H1 (cell line): ENCODE results near the gene TECPR2. TPM values are rescaled to one million over a fixed set of nuclear protein-coding genes. Genes with fewer than 3 reads are reported as not detected.

Source experiments
- CTCF ChIA-PET: fragments of 300-600 bp; sonication (Branson Sonifier 250); formaldehyde crosslinking; loops from one replicate; lab custom pipeline; 2021; ENCODE audit not compliant: partially characterized antibody; lab: Charles Lee
- POLR2A ChIA-PET: fragments of 300-600 bp; sonication (Branson Sonifier 250); formaldehyde crosslinking; loops from one replicate; lab custom pipeline; 2021; ENCODE audit warnings: inconsistent platforms; ENCODE audit not compliant: partially characterized antibody; lab: Charles Lee
- DNase-seq, 2 experiments: peaks; one replicate each; pipeline versions ENCODE4 v3.0.0 to v3.0.0-alpha.2; 2010 to 2022; ENCODE audit warnings: low spot score in 2 of 2, low read depth in 1 of 2, mixed read lengths in 1 of 2
- FAIRE-seq: peaks from 2 replicates; lab custom pipeline; 2011; peaks lifted over from hg19 to GRCh38; lab: Jason Lieb, UNC
- H2AFZ ChIP-seq: 2 replicates; pipeline ENCODE4 v1.8.1; 2012; ENCODE audit warnings: low read length, inconsistent platforms
- H2AK5ac ChIP-seq: 2 replicates; pipeline ENCODE4 v1.6.1; 2013; ENCODE audit warnings: low read depth, low read length
- H2BK120ac ChIP-seq: replicated peaks from 2 replicates; pipeline ENCODE3; 2013; ENCODE audit warnings: low read depth, low read length, inconsistent platforms
- H2BK12ac ChIP-seq: 2 replicates; pipeline ENCODE4 v1.6.1; 2013; ENCODE audit warnings: low read depth, low read length
- H2BK15ac ChIP-seq: 2 replicates; pipeline ENCODE4 v1.6.1; 2013; ENCODE audit warnings: low read length
- H2BK20ac ChIP-seq: 2 replicates; pipeline ENCODE4 v1.6.1; 2013; ENCODE audit warnings: low read length
- H2BK5ac ChIP-seq: 2 replicates; pipeline ENCODE4 v1.6.1; 2013; ENCODE audit warnings: low read depth, low read length
- H3K14ac ChIP-seq: 2 replicates; pipeline ENCODE4 v1.6.1; 2013; ENCODE audit warnings: inconsistent platforms; ENCODE audit not compliant: insufficient read length
- H3K18ac ChIP-seq: 2 replicates; pipeline ENCODE4 v1.6.1; 2013; ENCODE audit warnings: low read length; ENCODE audit errors: extremely low read depth
- H3K23ac ChIP-seq: 2 replicates; pipeline ENCODE4 v1.6.1; 2013; ENCODE audit warnings: inconsistent platforms; ENCODE audit not compliant: insufficient read length
- H3K23me2 ChIP-seq: 2 replicates; pipeline ENCODE4 v1.6.1; 2013; ENCODE audit warnings: low read depth, low read length
- H3K27ac ChIP-seq: 2 replicates; pipeline ENCODE4 v1.6.1; 2011; ENCODE audit warnings: low read depth, low read length, inconsistent platforms
- H3K27me3 ChIP-seq, 4 experiments: replicated peaks in 1 of 4; 1 replicate in 1 of 4; 2 replicates in 3 of 4; pipeline versions ENCODE4 v1.6.1 to v1.8.1; 2011 to 2013; ENCODE audit warnings: low read length in 3 of 4, mild to moderate bottlenecking in 3 of 4, inconsistent platforms in 2 of 4, mixed read lengths in 2 of 4, moderate library complexity in 1 of 4; ENCODE audit not compliant: control insufficient read depth in 3 of 4, insufficient read depth in 3 of 4; ENCODE audit errors: extremely low read depth in 1 of 4
- H3K36me3 ChIP-seq, 4 experiments: 2 replicates each; pipeline versions ENCODE4 v1.6.1 to v1.8.1; 2011 to 2013; ENCODE audit warnings: mild to moderate bottlenecking in 4 of 4, low read length in 3 of 4, moderate library complexity in 2 of 4, control low read depth in 1 of 4, inconsistent platforms in 1 of 4; ENCODE audit not compliant: insufficient read depth in 4 of 4, control insufficient read depth in 2 of 4
- H3K4ac ChIP-seq: replicated peaks from 2 replicates; pipeline ENCODE3; 2013; ENCODE audit warnings: low read length, low read depth, mixed read lengths, inconsistent platforms; ENCODE audit not compliant: insufficient read length
- H3K4me1 ChIP-seq, 4 experiments: replicated peaks in 1 of 4; 1 replicate in 1 of 4; 2 replicates in 3 of 4; pipeline versions ENCODE4 v1.6.1 to v1.8.1; 2011 to 2013; ENCODE audit warnings: low read length in 3 of 4, inconsistent platforms in 2 of 4, mixed read lengths in 1 of 4; ENCODE audit not compliant: insufficient read depth in 4 of 4, control insufficient read depth in 3 of 4
- H3K4me2 ChIP-seq, 2 experiments: 2 replicates each; pipeline versions ENCODE4 v1.6.1 to v1.8.1; 2011 to 2013; ENCODE audit warnings: low read depth in 2 of 2, low read length in 2 of 2, control low read depth in 1 of 2, inconsistent platforms in 1 of 2, mild to moderate bottlenecking in 1 of 2; ENCODE audit not compliant: insufficient read depth in 1 of 2
- H3K4me3 ChIP-seq, 4 experiments: fragments of 200-600, 300-600 bp in 1 of 4; sonication (generic), shearing (Covaris generic), sonication (Bioruptor Twin) in 1 of 4; 2 replicates each; pipeline versions ENCODE4 v1.5.1 to v1.8.1; 2011 to 2016; ENCODE audit warnings: low read length in 4 of 4, low read depth in 3 of 4, control low read depth in 2 of 4, inconsistent platforms in 2 of 4, mild to moderate bottlenecking in 2 of 4, mixed read lengths in 1 of 4, moderate library complexity in 1 of 4; ENCODE audit not compliant: insufficient read depth in 2 of 4; ENCODE audit errors: extremely low read depth in 1 of 4
- H3K56ac ChIP-seq: replicated peaks from 2 replicates; pipeline ENCODE3; 2013; ENCODE audit warnings: low read depth, mild to moderate bottlenecking, mixed read lengths, low read length, inconsistent platforms; ENCODE audit not compliant: insufficient read length
- H3K79me1 ChIP-seq: 2 replicates; pipeline ENCODE4 v1.6.1; 2013; ENCODE audit warnings: low read depth, low read length, control low read depth
- H3K79me2 ChIP-seq, 2 experiments: 2 replicates each; pipeline versions ENCODE4 v1.6.1 to v1.8.1; 2012 to 2013; ENCODE audit warnings: low read length in 2 of 2, mild to moderate bottlenecking in 2 of 2, inconsistent platforms in 1 of 2; ENCODE audit not compliant: insufficient read depth in 2 of 2, control insufficient read depth in 1 of 2
- H3K9ac ChIP-seq, 4 experiments: replicated peaks in 1 of 4; 1 replicate in 1 of 4; 2 replicates in 3 of 4; pipeline versions ENCODE4 v1.6.1 to v1.8.1; 2011 to 2013; ENCODE audit warnings: low read depth in 3 of 4, low read length in 3 of 4, control low read depth in 2 of 4, mild to moderate bottlenecking in 2 of 4, moderate library complexity in 2 of 4, inconsistent platforms in 1 of 4; ENCODE audit errors: extremely low read depth in 1 of 4
- H3K9me3 ChIP-seq, 2 experiments: 2 replicates each; pipeline versions ENCODE4 v1.6.1 to v1.8.1; 2012 to 2013; ENCODE audit warnings: mild to moderate bottlenecking in 2 of 2, moderate library complexity in 2 of 2, control low read depth in 1 of 2, inconsistent platforms in 1 of 2, low read depth in 1 of 2, low read length in 1 of 2, mixed read lengths in 1 of 2; ENCODE audit not compliant: insufficient read depth in 2 of 2
- H4K20me1 ChIP-seq, 2 experiments: replicated peaks in 1 of 2; 2 replicates each; pipeline versions ENCODE3 to v1.8.1; 2011 to 2013; ENCODE audit warnings: inconsistent platforms in 2 of 2, low read length in 2 of 2, mild to moderate bottlenecking in 1 of 2; ENCODE audit not compliant: insufficient read depth in 2 of 2, control insufficient read depth in 1 of 2
- H4K5ac ChIP-seq: 2 replicates; pipeline ENCODE4 v1.6.1; 2013; ENCODE audit warnings: low read length, low read depth, mixed read lengths, inconsistent platforms; ENCODE audit not compliant: insufficient read length
- H4K8ac ChIP-seq: 2 replicates; pipeline ENCODE4 v1.8.0; 2013; ENCODE audit warnings: mild to moderate bottlenecking, moderate library complexity, low read length, inconsistent platforms; ENCODE audit not compliant: insufficient read depth; ENCODE audit errors: extremely low read depth
- H4K91ac ChIP-seq: replicated peaks from 2 replicates; pipeline ENCODE3; 2013; ENCODE audit warnings: low read length, mixed read lengths, inconsistent platforms; ENCODE audit not compliant: insufficient read length
- BCL11A ChIP-seq, 2 experiments: IDR thresholded peaks; one replicate each; pipeline ENCODE4 v1.6.1; 2011; ENCODE audit warnings: low read depth in 2 of 2, low read length in 2 of 2, mild to moderate bottlenecking in 2 of 2
- E2F6 ChIP-seq: IDR thresholded peaks from 2 replicates; pipeline ENCODE4 v1.6.1; 2012; ENCODE audit warnings: inconsistent platforms
- GABPA ChIP-seq: IDR thresholded peaks from 2 replicates; pipeline ENCODE4 v1.6.1; 2011; ENCODE audit warnings: mild to moderate bottlenecking, low read length, moderate library complexity, borderline replicate concordance; ENCODE audit not compliant: insufficient read depth
- JUN ChIP-seq: IDR thresholded peaks from 2 replicates; pipeline ENCODE4 v1.6.1; 2011; ENCODE audit warnings: low read depth, mild to moderate bottlenecking, improper control_type of control experiment, low read length
- RXRA ChIP-seq: IDR thresholded peaks from 2 replicates; pipeline ENCODE4 v1.6.1; 2011; ENCODE audit warnings: low read depth, mild to moderate bottlenecking, low read length, moderate library complexity; ENCODE audit not compliant: insufficient read depth
- SP1 ChIP-seq: IDR thresholded peaks from 2 replicates; pipeline ENCODE4 v1.6.1; 2011; ENCODE audit warnings: low read depth, low read length
- WGBS, 2 experiments: shearing (Covaris generic) in 1 of 2; methylation state at CpG; one replicate each; pipeline versions ENCODE4 v1.1.6 to v1.1.7; 2013 to 2015; ENCODE audit warnings: low lambda C conversion rate in 2 of 2, mixed read lengths in 2 of 2, inconsistent platforms in 1 of 2, low coverage in 1 of 2, missing lambda C conversion rate in 1 of 2; ENCODE audit not compliant: insufficient replicate concordance in 2 of 2, insufficient coverage in 1 of 2, insufficient read length in 1 of 2; ENCODE audit errors: extremely low coverage in 1 of 2, missing lambda C conversion rate in 1 of 2; 5-methylcytosine and 5-hydroxymethylcytosine counted together
- polyA plus RNA-seq, 7 experiments: library from polyadenylated mRNA; depleted of rRNA in 3 of 7; stranded (reverse) in 5 of 7; unstranded in 2 of 7; fragments of >200 nt in 5 of 7; fragments of 200-250 nt in 2 of 7; gene quantifications; 1 replicate in 5 of 7; 2 replicates in 1 of 7; 4 replicates in 1 of 7; pipeline versions ENCODE4 v1.2.1 to v1.2.3, GENCODE V29; 2011 to 2013; ENCODE audit warnings: missing spikeins in 2 of 7, mixed read lengths in 2 of 7
- total RNA-seq: library from RNA; stranded (reverse); fragmentation: NEBNext Ultra II Directional; extraction: Animal tissue kit (Norgen Biotek cat#: 25700); gene quantifications from 2 replicates; pipeline ENCODE4 v1.2.1, GENCODE V29; 2021

Gene TECPR2
- total and polyA plus RNA-seq, 2 of the 8 experiments (the other 6 are each of a cell fraction or from before 2014, with no cell fraction given), result 6.8 to 19.4 TPM

- Histone ChIP-seq H3K56ac (no peak overlapping the region), H2BK5ac (no peak overlapping the region), H2BK20ac (no peak overlapping the region), H3K14ac (no peak overlapping the region), H2AFZ (no peak overlapping the region), H2AK5ac (no peak overlapping the region), H4K91ac (no peak overlapping the region), H3K27me3 (no peaks in the 10 kb centered on the region), H2BK120ac (no peak overlapping the region), H3K18ac (no peak overlapping the region), H3K9me3 (no peaks in the 10 kb centered on the region), H3K23ac (no peak overlapping the region), H3K9ac (no peak overlapping the region), H3K79me1 (no peaks in the 10 kb centered on the region), H3K4me2 (no peak overlapping the region), H3K36me3 (no peaks in the 10 kb centered on the region), H4K8ac (no peak overlapping the region), H3K23me2 (no peaks in the 10 kb centered on the region), H4K5ac (no peak overlapping the region), H4K20me1 (peaks cover 0 to 3% of the 10 kb centered on the region in 2 experiments), H3K4ac (no peak overlapping the region), H2BK12ac (no peak overlapping the region), H3K4me3 (no peak overlapping the region), H3K4me1 (no peaks in the 10 kb centered on the region), H3K27ac (no peak overlapping the region), H2BK15ac (no peak overlapping the region), H3K79me2 (no peaks in the 10 kb centered on the region)
- ChIA-PET CTCF (no interaction called here), POLR2A (no interaction called here)
- TF ChIP-seq JUN, result no peak
- TF ChIP-seq RXRA, result no peak
- TF ChIP-seq SP1, result no peak
- TF ChIP-seq GABPA, result no peak
- no peak for TF ChIP-seq BCL11A (IDR thresholded peaks at IDR 0.05; ENCODE audit: low read depth in 2 of 2, low read length in 2 of 2)
- no peak for TF ChIP-seq E2F6
- FAIRE-seq (no peak), DNase-seq (no peak)
- WGBS, 2 experiments, result 92% methylated on average over 7 of the region's 7 CpGs; no CpG with 5 or more reads in 1 of the 2 experiments
These were observed 117.0 kb downstream of the TECPR2 start for GRCh38 chr14:102479777-102480176.
